Cardiac muscle cell (in vitro differentiated cells and primary cell): ENCODE data around the gene RNF13. TPM values are rescaled to one million over a fixed set of nuclear protein-coding genes. Genes with fewer than 3 reads are reported as not detected.
A peak's percentile ranks its signal among the peaks of the same experiment; 100 is the strongest.

Experiments used
- DNase-seq, 2 donors: peaks; one replicate each; pipeline versions ENCODE4 v3.0.0 to v3.0.0-alpha.2; 2010 to 2017; ENCODE audit warnings: low read depth in 1 of 2, low spot score in 1 of 2
- H3K27ac ChIP-seq: fragments of 200-600 bp; sonication (generic); 2 replicates; pipeline ENCODE4 v1.5.1; 2016
- H3K27me3 ChIP-seq: fragments of 200-600 bp; sonication (generic); 2 replicates; pipeline ENCODE4 v1.6.0; 2016; ENCODE audit warnings: control low read depth
- H3K36me3 ChIP-seq: fragments of 200-600 bp; sonication (generic); 2 replicates; pipeline ENCODE4 v1.5.1; 2016; ENCODE audit warnings: control low read depth
- H3K4me1 ChIP-seq: fragments of 200-600 bp; sonication (generic); 2 replicates; pipeline ENCODE4 v1.8.1; 2017; ENCODE audit warnings: low read depth, mild to moderate bottlenecking, mixed run types
- H3K4me3 ChIP-seq: fragments of 200-600 bp; sonication (generic); 2 replicates; pipeline ENCODE4 v1.5.1; 2016; ENCODE audit warnings: mild to moderate bottlenecking
- H3K9me3 ChIP-seq: fragments of 200-600 bp; sonication (generic); 2 replicates; pipeline ENCODE4 v1.5.1; 2017; ENCODE audit warnings: low read depth, mild to moderate bottlenecking, control low read depth
- polyA plus RNA-seq: library from polyadenylated mRNA; unstranded; fragments of >200 nt; fragmentation: Nextera tagmentation; extraction: Ambion mirVana; gene quantifications from 2 replicates; pipeline ENCODE4 v1.2.1, GENCODE V29; 2016
- total RNA-seq: library from RNA; depleted of rRNA; stranded (reverse); fragments of >200 nt; gene quantifications from 2 replicates; pipeline ENCODE4 v1.2.3, GENCODE V29; 2016
- TF ChIP-seq, protein P1 (sequence below): IDR thresholded peaks from 2 replicates; pipeline ENCODE4 v1.5.1; 2012; ENCODE audit warnings: low read depth, mild to moderate bottlenecking, low read length

RNF13 gene
- total and polyA plus RNA-seq, 2 experiments from 2014 or later = 15.9 to 44.7 TPM

DNA sequence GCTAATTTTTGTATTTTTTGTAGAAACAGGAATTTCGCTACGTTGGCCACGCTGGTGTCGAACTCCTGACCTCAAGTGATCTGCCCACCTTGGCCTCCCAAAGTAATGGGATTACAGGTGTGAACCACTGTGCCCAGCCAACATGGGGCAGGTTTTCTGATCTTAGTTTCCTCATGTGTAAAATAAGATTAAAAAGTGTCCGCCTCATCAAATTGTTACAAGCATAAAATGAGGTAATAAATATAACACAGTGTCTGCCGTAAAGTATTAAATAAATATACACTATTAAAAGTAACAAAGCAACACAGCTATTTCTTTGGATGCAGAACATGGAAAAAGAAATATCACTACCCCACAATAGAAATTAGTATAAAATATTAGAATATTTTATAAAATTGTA, 44.3 kb upstream of the RNF13 start:
- Histone ChIP-seq H3K27me3 (peaks cover 6% of the 10 kb centered on the region), H3K27ac (no peak overlapping the region), H3K4me1 (no peaks in the 10 kb centered on the region), H3K9me3 (no peaks in the 10 kb centered on the region), H3K36me3 (no peaks in the 10 kb centered on the region), H3K4me3 (no peak overlapping the region)
- TF ChIP-seq, protein P1, sequence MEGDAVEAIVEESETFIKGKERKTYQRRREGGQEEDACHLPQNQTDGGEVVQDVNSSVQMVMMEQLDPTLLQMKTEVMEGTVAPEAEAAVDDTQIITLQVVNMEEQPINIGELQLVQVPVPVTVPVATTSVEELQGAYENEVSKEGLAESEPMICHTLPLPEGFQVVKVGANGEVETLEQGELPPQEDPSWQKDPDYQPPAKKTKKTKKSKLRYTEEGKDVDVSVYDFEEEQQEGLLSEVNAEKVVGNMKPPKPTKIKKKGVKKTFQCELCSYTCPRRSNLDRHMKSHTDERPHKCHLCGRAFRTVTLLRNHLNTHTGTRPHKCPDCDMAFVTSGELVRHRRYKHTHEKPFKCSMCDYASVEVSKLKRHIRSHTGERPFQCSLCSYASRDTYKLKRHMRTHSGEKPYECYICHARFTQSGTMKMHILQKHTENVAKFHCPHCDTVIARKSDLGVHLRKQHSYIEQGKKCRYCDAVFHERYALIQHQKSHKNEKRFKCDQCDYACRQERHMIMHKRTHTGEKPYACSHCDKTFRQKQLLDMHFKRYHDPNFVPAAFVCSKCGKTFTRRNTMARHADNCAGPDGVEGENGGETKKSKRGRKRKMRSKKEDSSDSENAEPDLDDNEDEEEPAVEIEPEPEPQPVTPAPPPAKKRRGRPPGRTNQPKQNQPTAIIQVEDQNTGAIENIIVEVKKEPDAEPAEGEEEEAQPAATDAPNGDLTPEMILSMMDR = no peak
- DNase-seq = no peak

DNA sequence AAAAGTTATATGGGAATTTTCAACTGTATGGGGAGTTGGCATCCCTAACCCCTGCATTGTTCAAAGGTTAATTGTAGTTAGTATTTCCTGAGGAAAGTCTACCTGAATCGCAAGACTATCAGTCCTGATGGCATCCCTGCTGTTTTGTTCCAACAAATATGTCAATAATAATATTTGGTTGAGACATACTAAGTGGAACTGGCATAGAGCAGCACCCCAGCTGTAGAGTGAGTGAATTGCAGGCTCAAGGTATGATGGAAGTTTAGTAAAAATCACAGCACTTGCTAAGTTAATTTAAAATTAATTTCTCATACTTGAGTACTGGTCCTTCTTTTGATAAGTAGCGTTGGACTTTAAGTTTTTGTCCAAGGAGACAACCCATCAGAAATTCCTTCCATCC, 42.8 kb upstream of the RNF13 start:
- H3K4me1 ChIP-seq = no peaks in the 10 kb centered on the region
- H3K4me3 ChIP-seq = no peak overlapping the region
- no peaks in the 10 kb centered on the region for H3K9me3 ChIP-seq
- no peaks in the 10 kb centered on the region for H3K36me3 ChIP-seq
- TF ChIP-seq, protein P1 = no peak
- H3K27me3 ChIP-seq = no peaks in the 10 kb centered on the region
- DNase-seq = no peak
- H3K27ac ChIP-seq = no peak overlapping the region

DNA sequence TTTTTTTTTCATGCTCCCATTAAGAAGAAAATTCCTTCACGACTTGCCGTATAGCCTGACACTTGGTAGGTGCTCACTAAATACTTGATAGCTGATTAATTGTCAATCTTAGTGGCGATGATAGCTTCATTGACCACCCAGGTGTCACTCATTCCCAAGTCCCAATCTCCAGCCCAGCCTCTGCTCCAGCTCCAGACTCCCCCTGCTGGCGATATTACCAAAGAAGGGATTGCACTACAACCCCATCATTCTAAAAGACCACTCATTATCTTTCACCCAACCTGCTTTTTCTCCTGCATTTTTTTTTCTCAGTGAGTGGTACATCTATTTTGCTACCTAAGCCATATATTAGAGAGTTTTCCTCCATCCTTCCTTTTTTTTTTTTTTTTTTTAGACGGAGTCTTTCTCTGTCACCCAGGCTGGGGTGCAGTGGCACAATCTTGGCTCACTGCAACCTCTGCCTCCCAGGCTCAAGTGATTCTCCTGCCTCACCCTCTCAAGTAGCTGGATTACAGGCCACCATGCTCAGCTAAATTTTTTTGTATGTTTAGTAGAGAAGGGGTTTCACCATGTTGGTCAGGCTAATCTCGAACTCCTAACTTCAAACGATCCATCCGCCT, 41.3 kb upstream of the RNF13 start:
- no peak overlapping the region for H3K4me3 ChIP-seq
- H3K36me3 ChIP-seq = no peaks in the 10 kb centered on the region
- H3K27me3 ChIP-seq = no peaks in the 10 kb centered on the region
- H3K27ac ChIP-seq = no peak overlapping the region
- no peaks in the 10 kb centered on the region for H3K9me3 ChIP-seq
- DNase-seq = peak; percentile 56 to 72
- H3K4me1 ChIP-seq = no peaks in the 10 kb centered on the region
- TF ChIP-seq, protein P1 = peak; percentile 84

DNA sequence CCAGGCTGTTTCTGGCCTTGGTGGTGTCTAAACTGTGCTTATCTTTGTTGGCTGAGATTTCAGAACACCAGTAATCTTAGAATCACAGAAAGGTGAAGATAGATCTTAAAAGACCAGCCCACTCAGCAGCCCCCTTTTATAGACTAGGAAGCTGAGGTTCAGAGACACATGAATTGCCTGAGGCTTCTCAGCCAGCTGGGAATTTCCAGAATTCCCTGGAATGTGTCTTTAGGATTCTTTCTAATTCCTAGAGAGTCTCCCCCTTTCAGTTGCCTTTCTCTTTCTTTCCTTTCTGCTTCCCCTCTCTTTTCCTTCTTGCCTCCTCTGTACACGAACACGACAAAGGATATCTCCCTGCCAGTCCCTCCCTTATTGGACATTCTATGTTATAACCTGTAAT, 40.2 kb upstream of the RNF13 start:
- Histone ChIP-seq H3K36me3 (no peaks in the 10 kb centered on the region), H3K4me1 (no peaks in the 10 kb centered on the region), H3K9me3 (no peaks in the 10 kb centered on the region), H3K4me3 (no peak overlapping the region), H3K27me3 (no peaks in the 10 kb centered on the region), H3K27ac (no peak overlapping the region)
- TF ChIP-seq, protein P1 = no peak
- no peak for DNase-seq

DNA sequence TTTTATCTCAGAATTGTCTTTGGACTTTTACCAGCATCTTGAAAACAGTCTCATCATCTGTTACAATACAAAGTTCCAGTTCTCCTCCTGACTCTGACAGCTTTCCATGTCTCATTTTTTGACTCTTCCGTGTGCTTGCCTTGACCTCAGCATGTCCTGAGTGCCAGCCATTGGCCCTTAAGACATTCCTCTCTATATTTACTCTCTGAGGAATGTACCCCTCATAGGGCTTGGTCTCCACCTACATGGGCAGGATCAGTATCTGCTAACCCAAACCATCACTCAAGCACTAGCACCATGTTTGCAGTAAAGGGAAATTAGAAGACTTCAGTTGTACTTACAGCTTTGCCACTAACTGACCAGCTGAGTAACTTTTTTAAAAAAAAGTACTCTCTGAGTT, 36.8 kb upstream of the RNF13 start:
- no peak for DNase-seq
- H3K4me1 ChIP-seq = no peaks in the 10 kb centered on the region
- H3K27ac ChIP-seq = no peak overlapping the region
- H3K9me3 ChIP-seq = no peaks in the 10 kb centered on the region
- H3K4me3 ChIP-seq = no peak overlapping the region
- TF ChIP-seq, protein P1 = no peak
- H3K27me3 ChIP-seq = no peaks in the 10 kb centered on the region
- H3K36me3 ChIP-seq = no peaks in the 10 kb centered on the region
